Stimulated activated CD4-positive, alpha-beta T cell treated with anti-CD3 and anti-CD28 coated beads, Interleukin-15, amount 100 ng/mL, for 48 hours (primary cell): Measurements from ENCODE around the gene AGAP1.

ENCODE experiments used
- DNase-seq, 2 donors: peaks; one replicate each; pipeline ENCODE4 v3.0.0-alpha.2; 2020; ENCODE audit warnings: low read depth in 2 of 2

Gene AGAP1

DNA sequence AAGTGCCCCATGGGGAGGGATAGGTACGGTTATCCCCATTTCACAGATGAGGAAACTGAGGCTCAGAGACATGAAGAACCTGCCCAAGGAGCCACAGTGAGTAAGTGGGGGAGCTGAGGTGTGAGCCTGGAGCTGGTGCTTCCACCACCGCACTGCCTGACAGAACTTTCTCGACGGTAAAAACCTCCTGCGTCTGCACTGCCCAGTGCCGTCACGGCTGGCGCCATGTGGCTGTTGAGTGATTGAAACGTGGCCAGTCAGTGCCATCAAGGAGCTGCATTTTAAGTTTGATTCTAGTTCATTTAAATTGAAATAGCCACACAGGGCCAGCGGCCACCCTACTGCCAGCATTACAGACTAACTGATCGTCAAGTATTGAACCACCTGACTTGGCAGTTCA lies 217.1 kb downstream of the AGAP1 start:
- DNase-seq = no peak

DNA sequence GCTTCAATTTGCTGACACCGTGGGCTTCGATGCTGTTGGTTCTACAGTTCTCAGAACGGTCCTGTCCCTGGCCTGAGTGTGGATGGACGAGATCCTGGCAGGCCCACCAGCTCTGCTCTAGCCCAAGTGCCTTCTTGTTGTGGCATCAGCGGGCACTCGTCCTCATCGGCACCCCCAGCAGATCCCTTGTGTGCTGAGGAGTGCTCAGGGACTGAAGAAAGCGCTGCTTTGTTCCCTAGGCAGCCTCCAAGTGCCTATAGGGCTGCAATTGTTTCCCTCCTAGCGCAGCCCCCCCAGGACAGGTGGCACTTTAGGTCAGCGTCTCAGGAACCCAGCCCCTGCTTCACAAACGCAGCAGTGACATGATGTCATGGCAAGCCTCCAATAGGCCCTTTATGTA lies 217.7 kb downstream of the AGAP1 start:
- DNase-seq = no peak

GRCh38 chr2:235712176-235712575 lies 218.3 kb downstream of the AGAP1 start:
- DNase-seq = no peak

DNA sequence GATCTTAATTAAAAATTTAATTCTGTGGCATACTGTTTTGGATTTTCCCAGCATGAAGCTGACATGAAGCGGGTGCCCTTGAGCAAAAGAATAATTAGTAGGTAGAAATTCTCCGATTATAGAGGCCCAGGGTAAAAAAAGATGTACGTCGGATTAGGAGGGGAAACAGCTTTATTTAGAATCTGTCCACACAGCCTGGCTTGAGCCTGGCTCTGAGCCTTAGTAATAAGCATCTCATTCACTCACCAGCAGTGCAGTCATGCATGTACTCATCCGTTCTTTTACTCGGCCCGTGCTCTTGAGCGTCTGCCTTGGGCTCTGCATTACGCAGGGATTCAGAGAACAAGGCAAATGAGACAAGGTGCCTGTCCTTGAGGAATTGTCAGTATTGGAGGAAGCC lies 219.3 kb downstream of the AGAP1 start:
- DNase-seq = no peak

DNA sequence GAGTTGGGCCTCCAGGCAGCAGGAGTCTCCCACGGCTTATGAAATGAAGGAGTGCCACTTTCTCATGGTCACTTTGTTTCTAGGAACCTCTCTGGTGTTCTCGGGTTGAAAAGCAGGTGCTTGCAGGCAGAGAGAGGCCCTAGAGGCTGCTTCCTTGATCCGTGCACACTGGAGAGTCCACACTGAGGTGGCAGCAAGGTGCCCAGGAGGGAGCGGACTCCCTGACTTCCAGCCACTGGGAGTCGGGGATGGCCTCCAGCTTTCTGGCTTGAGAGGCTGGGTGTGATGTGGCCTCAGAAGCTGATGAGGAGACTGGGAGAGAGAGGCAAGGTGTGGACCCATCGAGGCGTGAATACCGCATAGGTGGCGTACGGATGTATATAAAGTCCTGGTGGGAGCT lies 221.8 kb downstream of the AGAP1 start:
- no peak for DNase-seq

GRCh38 chr2:235716875-235717496 lies 223.1 kb downstream of the AGAP1 start:
- DNase-seq = no peak

DNA sequence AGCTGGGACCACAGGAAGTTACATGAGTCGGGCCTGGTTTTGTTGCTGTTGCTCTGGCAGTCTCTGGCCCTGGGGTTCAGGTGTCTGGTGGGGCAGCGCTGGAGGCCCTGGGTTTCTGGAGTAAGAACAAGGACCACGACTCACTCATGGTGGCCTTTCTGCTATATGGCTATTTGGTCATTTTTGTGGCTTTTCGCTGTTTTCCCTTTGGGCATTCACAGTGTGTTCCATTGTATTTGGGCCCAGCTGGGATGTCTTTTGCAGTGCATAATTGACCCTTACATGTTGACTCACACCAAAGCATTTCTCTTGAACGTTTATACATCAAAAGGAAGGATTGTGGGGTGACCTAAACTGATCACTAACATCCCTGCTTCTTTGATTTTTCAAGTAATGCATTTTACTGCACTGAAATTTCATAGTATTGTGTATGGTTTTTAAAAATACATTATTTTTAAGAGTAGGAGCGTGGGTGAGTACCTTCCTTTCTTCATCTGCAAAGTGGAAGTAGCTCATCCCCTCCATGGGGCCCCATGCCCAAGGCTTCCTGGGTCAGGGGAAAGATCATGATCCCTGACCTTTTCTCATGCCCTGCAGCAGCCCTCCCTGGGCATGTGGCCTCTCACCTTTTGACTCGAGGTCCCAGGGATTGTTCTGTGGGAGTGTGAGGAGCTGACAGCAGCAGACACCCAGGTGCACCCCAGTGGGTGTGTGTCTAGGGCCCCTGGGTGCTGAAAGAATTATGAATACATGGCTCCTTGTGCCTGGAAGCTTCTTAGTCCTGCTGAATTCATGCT lies 225.5 kb downstream of the AGAP1 start:
- no peak for DNase-seq

GRCh38 chr2:235721625-235722024 lies 227.8 kb downstream of the AGAP1 start:
- DNase-seq = no peak

DNA sequence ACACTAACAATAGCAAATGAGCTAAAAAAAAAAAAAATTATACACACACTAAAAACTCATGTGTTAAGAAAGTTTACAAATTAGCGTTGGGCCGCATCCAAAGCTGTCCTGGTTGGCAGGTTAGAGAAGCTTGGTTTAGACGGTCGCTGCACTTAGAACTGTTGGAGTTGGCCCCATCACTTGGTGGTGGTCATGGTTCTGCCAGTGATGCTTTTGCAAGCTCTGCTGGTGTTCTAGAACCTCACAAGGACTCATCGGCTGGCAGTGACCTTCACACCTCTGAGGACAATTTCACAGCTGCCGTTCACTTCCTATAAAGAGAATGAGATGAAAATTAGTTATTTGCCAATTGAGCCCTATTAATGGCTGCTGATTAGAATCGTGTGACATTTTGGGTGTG lies 229.0 kb downstream of the AGAP1 start:
- no peak for DNase-seq

- no peak for DNase-seq
Measured at GRCh38 chr2:235723371-235723770, 229.5 kb downstream of the AGAP1 start.

GRCh38 chr2:235723811-235724465 lies 230.1 kb downstream of the AGAP1 start:
- no peak for DNase-seq

GRCh38 chr2:235725016-235725489 lies 231.2 kb downstream of the AGAP1 start:
- DNase-seq = no peak

GRCh38 chr2:235725841-235726240 lies 232.0 kb downstream of the AGAP1 start:
- no peak for DNase-seq

GRCh38 chr2:235726554-235726953 lies 232.7 kb downstream of the AGAP1 start:
- DNase-seq = no peak

DNA sequence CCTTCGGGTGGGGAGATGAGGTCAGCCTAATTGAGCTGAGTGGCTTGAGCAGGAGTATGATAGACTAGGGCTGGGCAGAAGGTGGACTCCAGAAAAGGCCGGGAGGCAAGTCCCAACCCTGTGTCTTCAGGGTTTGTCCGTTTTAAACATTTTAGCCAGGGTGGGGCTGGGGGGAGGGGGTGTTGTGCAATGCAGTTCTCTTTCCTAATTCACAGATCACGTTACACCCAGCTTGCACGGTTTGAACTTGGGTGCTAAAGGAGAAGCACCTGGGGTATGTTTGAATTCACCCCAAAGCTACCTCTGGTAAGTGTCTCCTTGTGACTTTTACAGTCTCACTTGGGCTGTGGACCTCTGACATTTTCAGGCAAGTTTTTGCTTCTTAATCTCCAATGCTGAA lies 233.3 kb downstream of the AGAP1 start:
- no peak for DNase-seq

DNA sequence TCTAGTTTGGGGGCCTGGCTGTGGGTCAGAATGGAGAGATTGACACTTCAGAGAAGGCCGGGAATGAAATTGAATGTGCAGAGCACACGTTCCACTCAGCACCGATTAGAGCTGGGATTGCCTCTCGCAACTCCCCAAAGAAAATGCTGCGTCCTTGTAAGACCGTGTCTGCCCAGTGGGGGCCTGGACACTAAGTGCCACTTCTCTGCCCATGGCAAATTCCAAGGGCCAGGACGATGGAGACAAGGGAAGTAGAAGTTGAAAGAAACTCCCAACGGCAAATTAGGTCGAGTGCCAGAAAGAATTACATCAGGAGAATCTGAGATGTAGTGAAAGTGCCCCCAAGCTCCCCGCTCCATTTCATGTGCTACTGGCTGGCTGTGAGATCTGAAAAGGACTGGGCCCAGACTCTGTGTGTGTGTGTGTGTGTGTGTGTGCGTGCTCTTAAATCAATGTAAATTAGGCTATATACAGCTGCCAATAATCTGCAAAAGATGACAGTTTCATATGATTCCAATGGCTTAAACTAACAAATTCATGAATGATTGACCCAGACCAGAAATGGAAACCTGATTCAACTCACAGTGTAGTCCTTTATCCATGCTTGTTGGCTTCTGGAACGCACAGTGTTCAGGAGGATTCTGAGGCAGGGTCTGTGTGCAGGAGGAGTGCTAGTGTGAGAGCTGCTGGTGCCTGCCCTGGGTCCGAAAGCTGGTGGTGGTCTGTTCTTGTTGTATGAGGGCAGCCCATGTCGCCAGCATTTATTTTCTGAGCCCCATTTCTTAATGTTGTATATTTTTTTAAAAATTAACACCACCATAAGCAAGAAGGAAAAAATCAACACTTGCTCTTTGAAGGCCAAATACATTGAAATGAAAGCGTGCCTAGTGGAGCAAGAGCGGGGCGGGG lies 234.3 kb downstream of the AGAP1 start:
- no peak for DNase-seq

DNA sequence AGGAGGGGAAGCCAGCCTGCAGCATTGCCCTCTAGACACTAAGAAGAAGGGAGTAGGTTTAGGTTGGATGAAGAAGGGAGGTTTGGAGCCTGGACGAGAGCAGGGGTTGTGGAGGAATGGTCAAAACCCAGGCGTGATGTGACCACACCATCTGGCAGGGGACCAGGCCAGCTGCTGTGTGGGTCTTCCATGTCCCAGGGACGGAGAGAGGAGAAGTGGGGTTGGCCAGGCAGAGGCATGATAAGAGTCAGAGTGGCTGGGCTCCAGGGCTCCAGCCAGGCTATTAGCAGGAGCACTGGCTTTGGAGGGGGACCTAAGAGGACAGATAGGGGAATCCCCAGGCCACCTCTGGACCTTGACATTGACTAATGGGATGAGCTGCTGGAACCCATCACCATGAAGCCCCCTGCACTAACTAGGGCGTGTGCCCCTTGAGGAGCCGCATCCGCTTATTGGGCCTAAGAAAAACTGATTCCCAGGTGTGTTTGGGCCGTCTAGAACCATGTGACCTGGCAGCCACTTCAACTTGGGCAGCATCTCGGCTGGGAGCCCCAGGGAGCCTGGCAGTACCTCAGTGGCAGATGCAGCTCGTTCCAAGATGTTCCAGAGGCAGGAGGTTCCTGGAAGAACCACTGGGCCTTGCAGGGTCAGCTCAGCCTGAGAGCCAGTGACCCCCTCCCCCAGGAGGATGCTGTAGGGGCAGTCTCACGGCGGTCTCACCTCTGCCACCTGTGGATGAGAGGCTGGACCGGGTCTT lies 235.1 kb downstream of the AGAP1 start:
- DNase-seq = no peak

- DNase-seq = no peak
Measured at GRCh38 chr2:235729557-235729947, 235.7 kb downstream of the AGAP1 start.

DNA sequence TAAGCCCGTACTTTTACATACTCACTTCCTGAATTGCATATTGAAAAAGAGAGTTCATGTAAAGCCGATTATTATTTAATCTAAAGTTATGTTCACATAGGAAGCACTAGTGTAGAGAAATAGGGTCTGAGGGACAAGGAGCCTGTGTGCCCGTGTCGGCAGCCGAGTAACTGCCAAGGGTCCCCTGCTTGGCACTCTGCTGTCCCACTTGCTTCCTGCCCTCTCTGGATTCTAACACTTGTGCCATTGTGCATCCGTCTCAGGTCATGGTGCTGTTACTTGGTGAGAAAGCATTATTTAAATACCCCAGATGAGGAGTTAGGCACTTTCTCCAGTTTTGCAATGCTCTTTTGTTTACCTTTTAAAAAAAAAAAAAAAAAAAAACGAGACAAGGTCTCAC lies 236.3 kb downstream of the AGAP1 start:
- no peak for DNase-seq

DNA sequence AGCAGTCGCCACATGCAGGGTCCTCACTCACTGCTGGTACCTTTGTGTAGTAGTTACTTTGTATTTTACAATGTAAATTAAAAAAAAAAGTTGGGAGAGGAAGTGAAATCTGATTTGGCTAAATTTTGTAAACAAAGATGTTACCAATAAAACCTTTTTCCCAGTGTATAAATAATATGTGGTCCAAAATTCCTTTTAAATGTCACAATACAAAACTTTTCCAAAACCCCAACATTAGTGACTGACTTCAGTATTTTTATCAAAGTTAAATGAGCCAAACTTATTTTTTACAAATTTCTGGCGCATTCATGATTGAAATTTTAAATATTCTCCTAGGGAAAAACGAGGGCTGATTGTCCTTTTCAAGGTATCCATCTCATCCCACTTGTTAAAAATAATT lies 239.9 kb downstream of the AGAP1 start:
- DNase-seq = no peak

DNA sequence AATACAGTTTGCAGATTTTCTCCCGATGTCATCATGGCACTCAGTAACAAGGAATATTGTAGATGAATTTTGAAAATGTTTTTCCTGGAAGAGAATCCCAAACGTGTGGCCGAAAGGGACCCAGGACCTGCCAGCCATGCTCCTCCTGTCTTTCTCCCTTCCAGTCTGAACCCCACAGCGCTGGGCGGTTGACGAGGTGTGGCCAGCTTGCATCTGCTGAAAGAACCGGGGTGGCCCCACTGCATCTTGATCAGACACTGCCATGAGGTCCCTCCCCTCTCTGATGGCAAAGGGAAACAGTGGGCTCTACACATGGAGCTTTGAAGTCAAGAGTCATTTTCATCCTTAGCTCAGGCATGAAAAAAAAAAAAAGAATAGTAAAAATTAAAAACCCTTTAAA lies 240.3 kb downstream of the AGAP1 start:
- no peak for DNase-seq
